Left hindlimb (tissue), 1 donor: ENCODE data around the gene JUP.

Source experiments
- DNase-seq: peaks from one replicate; pipeline ENCODE4 v3.0.0-alpha.2; 2018

JUP gene

DNA sequence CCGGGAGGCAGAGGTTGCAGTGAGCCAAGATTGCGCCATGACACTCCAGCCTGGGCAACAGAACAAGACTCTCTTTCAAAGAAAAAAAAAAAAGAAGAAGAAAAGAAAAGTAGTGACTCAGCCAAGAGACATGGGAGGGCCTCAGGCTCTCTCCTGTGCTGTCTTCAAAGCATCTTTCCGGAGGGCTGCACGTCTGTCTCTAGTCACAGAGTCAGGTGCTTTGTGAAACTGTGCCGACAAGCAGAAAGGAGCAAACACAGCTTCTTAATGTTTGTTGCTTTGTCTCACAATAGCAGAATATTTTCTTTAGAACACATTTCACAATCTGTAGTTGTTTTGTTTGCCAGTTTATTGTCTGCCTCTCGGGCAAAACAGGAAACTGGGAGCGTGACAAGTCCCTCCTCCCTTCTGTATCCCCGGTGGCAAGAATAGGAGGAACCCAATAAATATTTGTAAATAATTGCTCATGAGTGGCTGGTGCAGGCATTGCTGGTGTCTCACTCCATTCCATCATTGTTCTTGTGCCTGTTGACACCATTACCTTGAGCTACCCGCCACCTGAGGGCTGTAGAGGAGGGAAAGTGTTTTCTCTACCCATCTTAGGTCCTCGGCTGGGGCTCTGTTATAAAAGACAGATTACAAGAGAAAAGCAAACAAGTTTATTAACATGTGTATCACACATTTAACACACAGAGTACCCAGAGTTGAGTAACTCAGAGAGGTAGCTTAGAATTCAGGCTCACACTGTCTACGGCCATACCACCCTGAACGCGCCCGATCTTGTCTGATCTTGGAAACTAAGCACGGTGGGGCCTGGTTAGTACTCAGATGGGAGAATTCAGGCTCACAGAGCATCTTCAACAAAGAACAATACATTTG is 68.9 kb downstream of the JUP start:
- no peak for DNase-seq

- DNase-seq: no peak
These were observed 74.7 kb downstream of the JUP start, which contains the start of gene GAST for GRCh38 chr17:41711669-41712400. TSS of gene GAST (plus strand) at chr17:41712331. CDS start at chr17:41715437, 3,106 bp downstream.

DNA sequence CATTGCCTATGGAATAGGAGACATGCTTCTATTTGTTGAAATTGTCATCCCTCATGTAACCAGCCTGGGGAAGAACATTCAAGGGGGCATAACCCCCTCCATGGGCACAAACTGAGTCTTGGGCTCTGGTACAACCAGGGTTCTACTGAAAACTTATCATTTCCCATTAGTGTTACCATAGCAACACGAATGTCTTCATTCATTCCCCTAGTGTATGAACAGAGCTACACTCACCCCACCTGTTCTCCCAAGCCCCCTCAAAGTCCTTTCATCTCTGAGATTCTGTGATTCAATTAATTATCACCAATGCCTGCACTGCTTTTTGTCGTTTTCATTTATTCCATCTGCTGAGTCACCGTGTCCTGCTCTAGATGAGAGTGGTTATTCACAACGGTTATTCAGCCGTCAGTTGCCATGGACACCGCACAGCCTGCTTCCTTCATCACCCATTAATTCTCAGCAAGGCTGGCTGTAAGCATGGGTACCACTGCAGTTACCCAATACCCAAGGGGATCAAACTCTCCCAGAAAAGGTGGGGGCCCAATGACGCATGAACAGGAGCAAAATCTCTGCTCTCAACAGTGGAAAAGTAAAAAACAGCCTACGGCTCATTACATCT is 75.9 kb downstream of the JUP start:
- no peak for DNase-seq

DNA sequence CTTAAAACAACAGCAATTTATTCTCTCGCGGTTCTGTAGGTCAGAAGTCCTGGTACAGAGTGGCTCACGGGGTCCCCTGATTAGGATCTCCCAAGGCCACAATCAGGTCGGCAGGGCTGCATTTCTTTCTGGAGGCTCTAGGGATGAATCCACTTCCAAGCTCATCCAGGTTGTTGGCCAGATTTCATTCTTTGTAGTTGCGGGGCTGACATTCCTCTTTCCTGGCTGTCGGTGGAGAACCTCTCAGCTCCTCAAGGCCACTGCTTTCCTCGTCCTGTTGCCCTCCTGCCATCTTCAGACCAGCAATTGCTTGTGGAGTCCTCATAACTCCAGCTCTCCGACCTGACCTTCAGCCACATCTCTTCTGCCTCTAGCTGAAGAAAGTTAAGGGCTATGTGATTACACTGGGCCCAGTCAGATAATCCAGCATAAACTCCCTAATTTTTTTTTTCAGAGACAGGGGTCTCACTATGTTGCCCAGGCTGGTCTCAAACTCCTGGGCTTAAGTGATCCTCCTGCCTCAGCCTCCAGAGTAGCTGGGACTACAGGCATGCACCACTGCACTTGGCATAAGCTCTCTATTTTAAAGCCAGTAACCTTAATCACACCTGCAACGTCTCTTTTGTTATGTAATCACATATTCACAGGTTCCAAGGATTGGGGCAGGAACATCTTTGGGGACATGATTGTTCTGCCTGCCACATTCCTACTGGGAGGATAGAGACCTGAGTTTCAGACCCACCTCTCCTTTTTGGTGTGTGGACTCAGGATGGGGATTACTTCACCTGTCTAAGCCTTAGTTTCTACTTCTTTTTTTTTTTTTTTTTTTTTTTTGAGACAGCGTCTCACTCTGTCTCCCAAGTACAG is 78.5 kb downstream of the JUP start:
- no peak for DNase-seq

- no peak for DNase-seq
These were observed 81.1 kb downstream of the JUP start for GRCh38 chr17:41705271-41705991.
